ENCODE data around the gene ATG2B. TPM values are rescaled to one million over a fixed set of nuclear protein-coding genes. Genes with fewer than 3 reads are reported as not detected.
A peak's percentile ranks its signal among the peaks of the same experiment; 100 is the strongest.

ATG2B gene
- total and polyA plus RNA-seq, 4 donors, result 23.3 to 46.2 (median 30.7) TPM

DNA sequence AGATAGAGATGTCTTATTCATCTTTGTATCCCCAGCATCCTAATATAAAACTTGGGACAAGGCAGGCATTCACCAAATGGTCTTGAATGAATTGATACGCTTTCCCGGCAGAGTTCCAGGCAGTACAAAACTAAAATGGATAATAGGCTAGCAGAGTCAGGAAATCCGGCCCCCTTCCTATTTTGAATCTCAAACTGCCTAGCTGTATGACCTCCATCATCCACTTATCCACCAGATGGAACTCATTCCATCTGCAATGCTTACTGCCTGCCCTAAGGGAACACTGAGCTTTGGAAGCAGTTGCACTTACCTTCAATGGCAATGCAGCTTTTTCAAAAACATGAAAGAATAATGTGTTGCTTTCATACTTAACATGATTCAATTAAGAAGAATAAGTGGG, 63.7 kb downstream of the ATG2B start:
- H3K4me3 ChIP-seq (ENCODE audit: low read depth, low read length), result no peak overlapping the region
- H3K9me3 ChIP-seq (ENCODE audit: control insufficient read depth, insufficient read depth, low read length), result no peaks in the 10 kb centered on the region
- peak in 3 of 6 donors; percentile 43 to 55 (median 46) for DNase-seq (ENCODE audit: low read depth in 4 of 6, low spot score in 6 of 6)
- H3K36me3 ChIP-seq (ENCODE audit: control insufficient read depth, insufficient read depth, low read length), result peaks cover 4% of the 10 kb centered on the region
- WGBS (ENCODE audit: insufficient coverage), result 51% methylated on average over 3 of the region's 3 CpGs
- no peaks in the 10 kb centered on the region for H3K4me1 ChIP-seq (ENCODE audit: control insufficient read depth, insufficient read depth, low read length)
- H3K27me3 ChIP-seq (ENCODE audit: control insufficient read depth, insufficient read depth, low read length), result no peaks in the 10 kb centered on the region
- H3K27ac ChIP-seq (ENCODE audit: low read depth, low read length), result no peak overlapping the region

- Histone ChIP-seq H3K36me3 (ENCODE audit: control insufficient read depth, insufficient read depth, low read length) (peaks cover 8% of the 10 kb centered on the region), H3K9me3 (ENCODE audit: control insufficient read depth, insufficient read depth, low read length) (no peaks in the 10 kb centered on the region), H3K4me1 (ENCODE audit: control insufficient read depth, insufficient read depth, low read length) (no peaks in the 10 kb centered on the region), H3K27ac (ENCODE audit: low read depth, low read length) (no peak overlapping the region), H3K27me3 (ENCODE audit: control insufficient read depth, insufficient read depth, low read length) (no peaks in the 10 kb centered on the region), H3K4me3 (ENCODE audit: low read depth, low read length) (no peak overlapping the region)
- no peak for DNase-seq (ENCODE audit: low read depth in 4 of 6, low spot score in 6 of 6)
- 100% methylated on average over 2 of the region's 4 CpGs for WGBS (ENCODE audit: insufficient coverage)
Measured at GRCh38 chr14:96297997-96298515, 65.1 kb downstream of the ATG2B start.

DNA sequence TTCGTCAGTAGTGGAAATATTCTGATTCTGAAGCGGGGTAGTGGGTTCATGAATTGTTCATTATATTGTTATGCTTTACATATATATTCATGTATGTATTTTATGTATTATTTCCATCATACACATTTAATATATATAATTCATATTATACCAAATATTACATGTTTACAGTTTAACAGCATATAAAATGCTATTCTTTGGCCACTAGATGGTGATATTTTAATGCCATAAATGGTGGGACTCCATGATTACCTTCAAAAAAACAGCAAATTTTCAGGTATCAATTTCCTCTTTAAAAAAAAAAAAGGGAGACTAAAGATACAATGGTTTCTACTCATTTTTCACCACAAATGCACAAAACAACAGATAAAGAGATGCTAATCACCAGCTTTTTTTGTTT, 66.1 kb downstream of the ATG2B start:
- Histone ChIP-seq H3K9me3 (ENCODE audit: control insufficient read depth, insufficient read depth, low read length) (no peaks in the 10 kb centered on the region), H3K27me3 (ENCODE audit: control insufficient read depth, insufficient read depth, low read length) (no peaks in the 10 kb centered on the region), H3K36me3 (ENCODE audit: control insufficient read depth, insufficient read depth, low read length) (peaks cover 4% of the 10 kb centered on the region), H3K27ac (ENCODE audit: low read depth, low read length) (no peak overlapping the region), H3K4me3 (ENCODE audit: low read depth, low read length) (no peak overlapping the region), H3K4me1 (ENCODE audit: control insufficient read depth, insufficient read depth, low read length) (no peaks in the 10 kb centered on the region)
- peak in 2 of 6 donors; percentile 30 to 71 for DNase-seq (ENCODE audit: low read depth in 4 of 6, low spot score in 6 of 6)
- no CpG with 5 or more reads among the region's 2 CpGs for WGBS (ENCODE audit: insufficient coverage)

- no peak for DNase-seq (ENCODE audit: low read depth in 4 of 6, low spot score in 6 of 6)
- 60% methylated on average over 7 of the region's 7 CpGs for WGBS (ENCODE audit: insufficient coverage)
- H3K36me3 ChIP-seq (ENCODE audit: control insufficient read depth, insufficient read depth, low read length), result peaks cover 6% of the 10 kb centered on the region
- no peak overlapping the region for H3K27ac ChIP-seq (ENCODE audit: low read depth, low read length)
- H3K4me3 ChIP-seq (ENCODE audit: low read depth, low read length), result no peak overlapping the region
- no peaks in the 10 kb centered on the region for H3K9me3 ChIP-seq (ENCODE audit: control insufficient read depth, insufficient read depth, low read length)
- H3K27me3 ChIP-seq (ENCODE audit: control insufficient read depth, insufficient read depth, low read length), result no peaks in the 10 kb centered on the region
- H3K4me1 ChIP-seq (ENCODE audit: control insufficient read depth, insufficient read depth, low read length), result no peaks in the 10 kb centered on the region
Measured at GRCh38 chr14:96294246-96294645, 68.9 kb downstream of the ATG2B start.

DNA sequence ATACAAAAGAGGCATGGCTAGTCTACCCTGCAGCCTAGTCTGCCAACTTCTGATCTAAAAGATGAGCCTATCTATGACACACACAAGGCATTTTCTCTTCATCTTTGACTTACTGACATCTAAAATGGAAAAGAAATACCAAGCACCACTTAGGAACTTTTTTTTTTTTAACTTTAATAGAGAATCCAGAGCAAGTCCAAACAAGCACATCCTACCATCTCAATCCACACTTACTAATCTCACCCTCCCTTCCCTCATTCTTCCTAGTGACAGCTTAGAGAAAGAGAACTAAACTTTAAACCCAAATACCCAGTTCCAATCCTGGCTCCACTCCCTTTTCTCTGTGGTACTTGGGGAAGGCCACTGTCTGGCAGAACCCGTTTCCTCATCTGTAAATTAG, 75.3 kb downstream of the ATG2B start:
- Histone ChIP-seq H3K36me3 (ENCODE audit: control insufficient read depth, insufficient read depth, low read length) (peaks cover 21% of the 10 kb centered on the region), H3K9me3 (ENCODE audit: control insufficient read depth, insufficient read depth, low read length) (no peaks in the 10 kb centered on the region), H3K4me1 (ENCODE audit: control insufficient read depth, insufficient read depth, low read length) (no peaks in the 10 kb centered on the region), H3K4me3 (ENCODE audit: low read depth, low read length) (no peak overlapping the region), H3K27me3 (ENCODE audit: control insufficient read depth, insufficient read depth, low read length) (no peaks in the 10 kb centered on the region), H3K27ac (ENCODE audit: low read depth, low read length) (no peak overlapping the region)
- WGBS (ENCODE audit: insufficient coverage), result no CpG with 5 or more reads among the region's 1 CpG
- no peak for DNase-seq (ENCODE audit: low read depth in 4 of 6, low spot score in 6 of 6)

- no peaks in the 10 kb centered on the region for H3K9me3 ChIP-seq (ENCODE audit: control insufficient read depth, insufficient read depth, low read length)
- DNase-seq (ENCODE audit: low read depth in 4 of 6, low spot score in 6 of 6), result no peak
- peaks cover 21% of the 10 kb centered on the region for H3K36me3 ChIP-seq (ENCODE audit: control insufficient read depth, insufficient read depth, low read length)
- no peaks in the 10 kb centered on the region for H3K27me3 ChIP-seq (ENCODE audit: control insufficient read depth, insufficient read depth, low read length)
- H3K4me3 ChIP-seq (ENCODE audit: low read depth, low read length), result no peak overlapping the region
- H3K4me1 ChIP-seq (ENCODE audit: control insufficient read depth, insufficient read depth, low read length), result no peaks in the 10 kb centered on the region
- WGBS (ENCODE audit: insufficient coverage), result no CpG with 5 or more reads among the region's 1 CpG
- H3K27ac ChIP-seq (ENCODE audit: low read depth, low read length), result no peak overlapping the region
Measured at GRCh38 chr14:96286251-96286650, 76.9 kb downstream of the ATG2B start.

- Histone ChIP-seq H3K4me1 (ENCODE audit: control insufficient read depth, insufficient read depth, low read length) (no peaks in the 10 kb centered on the region), H3K27me3 (ENCODE audit: control insufficient read depth, insufficient read depth, low read length) (no peaks in the 10 kb centered on the region), H3K27ac (ENCODE audit: low read depth, low read length) (no peak overlapping the region), H3K9me3 (ENCODE audit: control insufficient read depth, insufficient read depth, low read length) (no peaks in the 10 kb centered on the region), H3K36me3 (ENCODE audit: control insufficient read depth, insufficient read depth, low read length) (peaks cover 21% of the 10 kb centered on the region), H3K4me3 (ENCODE audit: low read depth, low read length) (no peak overlapping the region)
- DNase-seq (ENCODE audit: low read depth in 4 of 6, low spot score in 6 of 6), result no peak
- WGBS (ENCODE audit: insufficient coverage), result 68% methylated on average over 12 of the region's 17 CpGs
Measured at GRCh38 chr14:96285667-96286066, 77.5 kb downstream of the ATG2B start.

GRCh38 chr14:96284430-96284829, 78.7 kb downstream of the ATG2B start:
- Histone ChIP-seq H3K9me3 (ENCODE audit: control insufficient read depth, insufficient read depth, low read length) (no peaks in the 10 kb centered on the region), H3K4me1 (ENCODE audit: control insufficient read depth, insufficient read depth, low read length) (no peaks in the 10 kb centered on the region), H3K36me3 (ENCODE audit: control insufficient read depth, insufficient read depth, low read length) (peaks cover 20% of the 10 kb centered on the region), H3K4me3 (ENCODE audit: low read depth, low read length) (no peak overlapping the region), H3K27me3 (ENCODE audit: control insufficient read depth, insufficient read depth, low read length) (no peaks in the 10 kb centered on the region), H3K27ac (ENCODE audit: low read depth, low read length) (no peak overlapping the region)
- no CpG with 5 or more reads among the region's 1 CpG for WGBS (ENCODE audit: insufficient coverage)
- no peak for DNase-seq (ENCODE audit: low read depth in 4 of 6, low spot score in 6 of 6)

GRCh38 chr14:96284008-96284407, 79.1 kb downstream of the ATG2B start:
- Histone ChIP-seq H3K27ac (ENCODE audit: low read depth, low read length) (no peak overlapping the region), H3K27me3 (ENCODE audit: control insufficient read depth, insufficient read depth, low read length) (no peaks in the 10 kb centered on the region), H3K9me3 (ENCODE audit: control insufficient read depth, insufficient read depth, low read length) (no peaks in the 10 kb centered on the region), H3K36me3 (ENCODE audit: control insufficient read depth, insufficient read depth, low read length) (peaks cover 21% of the 10 kb centered on the region), H3K4me3 (ENCODE audit: low read depth, low read length) (no peak overlapping the region), H3K4me1 (ENCODE audit: control insufficient read depth, insufficient read depth, low read length) (no peaks in the 10 kb centered on the region)
- no peak for DNase-seq (ENCODE audit: low read depth in 4 of 6, low spot score in 6 of 6)
- WGBS (ENCODE audit: insufficient coverage), result 100% methylated on average over 5 of the region's 9 CpGs

GRCh38 chr14:96281486-96281885, 81.7 kb downstream of the ATG2B start:
- Histone ChIP-seq H3K4me1 (ENCODE audit: control insufficient read depth, insufficient read depth, low read length) (no peaks in the 10 kb centered on the region), H3K4me3 (ENCODE audit: low read depth, low read length) (no peak overlapping the region), H3K27ac (ENCODE audit: low read depth, low read length) (no peak overlapping the region), H3K9me3 (ENCODE audit: control insufficient read depth, insufficient read depth, low read length) (no peaks in the 10 kb centered on the region), H3K36me3 (ENCODE audit: control insufficient read depth, insufficient read depth, low read length) (peaks cover 15% of the 10 kb centered on the region), H3K27me3 (ENCODE audit: control insufficient read depth, insufficient read depth, low read length) (no peaks in the 10 kb centered on the region)
- peak in 1 of 6 donors; percentile 61 for DNase-seq (ENCODE audit: low read depth in 4 of 6, low spot score in 6 of 6)
- WGBS (ENCODE audit: insufficient coverage), result 62% methylated on average over 2 of the region's 4 CpGs
